HAP-1 (cell line): ENCODE data around the gene SERPINB12.

Experiments used
- DNase-seq, 2 experiments: peaks; one replicate each; pipeline ENCODE4 v3.0.0-alpha.2; 2016 to 2020; ENCODE audit warnings: low spot score in 2 of 2
- H3K27me3 ChIP-seq: fragments of 250-450 bp; sonication (Bioruptor Pico); 2 replicates; pipeline ENCODE4 v1.5.1; 2020; ENCODE audit warnings: low read depth, mild to moderate bottlenecking, moderate library complexity
- H3K36me3 ChIP-seq: fragments of 250-450 bp; sonication (Bioruptor Pico); replicated peaks from 2 replicates; pipeline ENCODE4 v1.5.1; 2020; ENCODE audit warnings: mild to moderate bottlenecking
- H3K4me1 ChIP-seq: fragments of 250-450 bp; sonication (Bioruptor Pico); 2 replicates; pipeline ENCODE4 v1.5.1; 2020; ENCODE audit warnings: mild to moderate bottlenecking
- H3K4me3 ChIP-seq: fragments of 250-450 bp; sonication (Bioruptor Pico); 2 replicates; pipeline ENCODE4 v1.5.1; 2020; ENCODE audit warnings: mild to moderate bottlenecking, moderate library complexity
- H3K9me3 ChIP-seq: fragments of 250-450 bp; sonication (Bioruptor Pico); 2 replicates; pipeline ENCODE4 v1.5.1; 2020; ENCODE audit warnings: mild to moderate bottlenecking, moderate library complexity
- in situ Hi-C: fragments of 300-500 bp; cut with MboI; formaldehyde crosslinking; loops from 3 replicates; pipeline ENCODE4 v1.14.3; 2020; ENCODE audit warnings: low sequenced_read_pairs, inconsistent platforms, mixed read lengths

Gene SERPINB12

GRCh38 chr18:63564561-63564960, 22.4 kb downstream of the SERPINB12 start:
- Histone ChIP-seq H3K9me3 (no peaks in the 10 kb centered on the region), H3K36me3 (no peaks in the 10 kb centered on the region), H3K27me3 (no peaks in the 10 kb centered on the region), H3K4me1 (no peaks in the 10 kb centered on the region), H3K4me3 (no peak overlapping the region)
- in situ Hi-C loops = no loop called here
- DNase-seq = no peak

DNA sequence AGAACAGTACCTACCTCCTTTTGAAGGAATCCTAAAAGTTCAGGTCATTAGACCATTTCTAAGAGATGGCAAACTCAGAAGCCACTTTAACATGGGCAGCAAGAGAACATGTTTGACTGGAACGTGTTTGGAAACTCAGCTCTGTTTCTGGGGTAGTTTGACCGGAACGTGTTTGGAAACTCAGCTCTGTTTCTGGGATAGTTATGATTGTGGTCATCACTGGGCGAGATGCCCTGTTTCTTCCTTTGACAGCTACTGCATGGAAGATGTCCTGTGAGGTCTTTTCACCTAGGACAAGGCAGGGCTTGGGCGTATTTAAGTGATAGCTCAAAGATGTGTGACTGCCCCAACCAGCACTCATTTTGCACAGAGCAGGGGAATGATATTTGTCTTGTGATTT, 25.1 kb downstream of the SERPINB12 start:
- Histone ChIP-seq H3K27me3 (no peaks in the 10 kb centered on the region; the same call in 1 of the 2 replicates), H3K36me3 (no peaks in the 10 kb centered on the region), H3K9me3 (no peaks in the 10 kb centered on the region), H3K4me1 (no peaks in the 10 kb centered on the region), H3K4me3 (no peak overlapping the region)
- no peak for DNase-seq
- in situ Hi-C loops = no loop called here

GRCh38 chr18:63567825-63568224, 25.7 kb downstream of the SERPINB12 start:
- no peaks in the 10 kb centered on the region for H3K36me3 ChIP-seq
- in situ Hi-C loops = no loop called here
- no peaks in the 10 kb centered on the region for H3K4me1 ChIP-seq

GRCh38 chr18:63570721-63571120, 28.6 kb downstream of the SERPINB12 start:
- Histone ChIP-seq H3K4me1 (no peaks in the 10 kb centered on the region), H3K9me3 (no peaks in the 10 kb centered on the region), H3K4me3 (no peak overlapping the region), H3K27me3 (no peaks in the 10 kb centered on the region; the same call in 1 of the 2 replicates), H3K36me3 (no peaks in the 10 kb centered on the region)
- DNase-seq = no peak
- in situ Hi-C loops = no loop called here

More at GRCh38 chr18:63567825-63568224, 25.7 kb downstream of the SERPINB12 start:
- Histone ChIP-seq H3K27me3 (no peaks in the 10 kb centered on the region; the same call in 1 of the 2 replicates), H3K4me3 (no peak overlapping the region), H3K9me3 (no peaks in the 10 kb centered on the region)
- DNase-seq = no peak

GRCh38 chr18:63575681-63576080, 33.5 kb downstream of the SERPINB12 start:
- Histone ChIP-seq H3K4me3 (no peak overlapping the region), H3K9me3 (no peaks in the 10 kb centered on the region), H3K36me3 (no peaks in the 10 kb centered on the region), H3K4me1 (no peaks in the 10 kb centered on the region), H3K27me3 (no peaks in the 10 kb centered on the region; the same call in 1 of the 2 replicates)
- in situ Hi-C loops = no loop called here
- DNase-seq = no peak

DNA sequence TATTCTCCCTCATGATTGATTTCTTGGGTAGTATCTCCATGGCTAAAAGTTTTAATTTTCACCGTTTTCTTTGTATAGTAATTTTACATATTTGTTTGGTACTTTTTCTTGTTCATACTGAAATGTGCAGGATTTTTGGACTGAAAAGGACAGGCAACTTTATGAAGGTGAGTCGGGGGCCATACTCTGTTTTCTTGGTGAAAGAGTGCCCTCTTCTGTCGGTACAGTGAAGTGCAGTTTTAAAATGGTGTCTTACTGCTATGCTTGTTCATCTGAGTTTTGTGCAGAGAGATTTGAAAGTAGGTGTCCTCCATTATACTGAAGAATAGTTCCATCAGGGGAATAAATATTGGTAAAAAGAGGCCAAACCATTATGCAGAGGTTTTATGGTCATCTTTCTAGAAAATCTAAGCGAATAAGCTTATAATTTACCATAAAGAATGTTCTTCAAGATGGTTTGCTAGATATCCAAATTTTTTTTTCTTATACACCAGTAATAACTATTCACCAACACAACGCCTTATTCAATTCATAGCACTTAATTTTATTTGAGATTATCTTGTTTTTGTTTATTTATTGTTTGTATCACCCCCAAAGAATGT, 36.3 kb downstream of the SERPINB12 start:
- H3K36me3 ChIP-seq = no peaks in the 10 kb centered on the region
- H3K4me3 ChIP-seq = no peak overlapping the region
- DNase-seq = peak; percentile 64 to 67
- in situ Hi-C loops = no loop called here
- no peaks in the 10 kb centered on the region for H3K9me3 ChIP-seq
- peaks cover 5% of the 10 kb centered on the region; the same call in 1 of the 2 replicates for H3K27me3 ChIP-seq
- no peaks in the 10 kb centered on the region for H3K4me1 ChIP-seq

- no peaks in the 10 kb centered on the region for H3K36me3 ChIP-seq
- H3K4me1 ChIP-seq = no peaks in the 10 kb centered on the region
- H3K9me3 ChIP-seq = no peaks in the 10 kb centered on the region
- H3K27me3 ChIP-seq = peaks cover 5% of the 10 kb centered on the region; the same call in 1 of the 2 replicates
- DNase-seq = no peak
- H3K4me3 ChIP-seq = no peak overlapping the region
- in situ Hi-C loops = loop anchor here (10.0 kb wide), 1 partner anchor 65 kb away; no protein-coding TSS in a partner anchor
Measured at GRCh38 chr18:63579616-63580015, 37.4 kb downstream of the SERPINB12 start.

GRCh38 chr18:63585988-63586387, 43.8 kb downstream of the SERPINB12 start:
- Histone ChIP-seq H3K9me3 (no peaks in the 10 kb centered on the region), H3K4me1 (no peaks in the 10 kb centered on the region; the same call in 1 of the 2 replicates), H3K27me3 (peaks cover 5% of the 10 kb centered on the region; the same call in 1 of the 2 replicates), H3K4me3 (no peak overlapping the region), H3K36me3 (no peaks in the 10 kb centered on the region)
- DNase-seq = no peak
- in situ Hi-C loops = loop anchor here (10.0 kb wide), 1 partner anchor 71 kb away; no protein-coding TSS in a partner anchor

DNA sequence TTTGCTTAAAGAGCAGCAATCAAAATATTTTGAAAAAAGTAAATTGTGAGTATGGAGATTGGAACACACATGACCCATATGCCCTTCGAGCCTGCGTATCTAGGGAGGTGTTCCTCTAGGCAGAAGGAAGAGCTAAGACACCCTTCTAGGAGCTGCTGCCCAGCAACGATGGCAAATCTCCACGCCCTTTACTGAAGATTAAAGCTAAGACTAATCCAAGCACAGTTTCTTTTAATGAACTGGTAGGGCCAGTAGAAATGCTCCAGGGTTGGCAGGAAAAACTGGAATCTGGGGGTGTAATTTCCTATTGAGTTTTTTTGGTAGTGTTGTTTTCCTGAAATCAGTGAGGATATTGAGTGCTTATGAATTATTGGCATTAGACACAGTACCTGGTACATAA, 44.3 kb downstream of the SERPINB12 start:
- Histone ChIP-seq H3K27me3 (peaks cover 5% of the 10 kb centered on the region; the same call in 1 of the 2 replicates), H3K4me3 (no peak overlapping the region), H3K9me3 (no peaks in the 10 kb centered on the region), H3K36me3 (no peaks in the 10 kb centered on the region), H3K4me1 (no peaks in the 10 kb centered on the region; the same call in 1 of the 2 replicates)
- no peak for DNase-seq
- in situ Hi-C loops = loop anchor here (10.0 kb wide), 1 partner anchor 72 kb away; no protein-coding TSS in a partner anchor

DNA sequence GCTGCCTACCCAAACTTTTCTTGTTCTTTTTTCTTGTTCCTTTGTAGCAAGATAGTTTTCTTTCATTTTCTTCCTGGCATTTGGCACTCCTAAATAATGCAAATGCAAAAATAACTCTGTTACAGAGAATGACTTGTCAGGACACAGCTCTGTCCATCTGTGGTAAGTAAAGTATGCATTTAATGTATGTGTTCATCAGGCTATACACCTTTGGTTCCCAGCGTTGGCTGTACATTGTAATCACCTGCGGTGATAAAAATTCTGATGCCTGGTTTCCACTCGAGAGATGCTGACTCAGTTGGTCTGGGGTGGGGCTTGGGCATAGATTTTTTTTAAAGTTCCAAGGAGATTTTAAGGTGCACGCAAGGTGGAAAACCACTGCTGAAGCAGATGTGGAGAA, 44.8 kb downstream of the SERPINB12 start, which contains the start of gene SERPINB13:
Gene SERPINB13 (plus strand): TSS at position 378 of the 400 bp plus-strand sequence. CDS start 1,325 bp downstream, outside the sequence.
- Histone ChIP-seq H3K27me3 (peaks cover 5% of the 10 kb centered on the region; the same call in 1 of the 2 replicates), H3K36me3 (no peaks in the 10 kb centered on the region), H3K4me1 (no peaks in the 10 kb centered on the region; the same call in 1 of the 2 replicates), H3K9me3 (no peaks in the 10 kb centered on the region), H3K4me3 (no peak within 1 kb of the TSS)
- in situ Hi-C loops = loop anchor here (10.0 kb wide), 1 partner anchor 72 kb away; no protein-coding TSS in a partner anchor
- no peak for DNase-seq

- Histone ChIP-seq H3K4me1 (no peaks in the 10 kb centered on the region; the same call in 1 of the 2 replicates), H3K9me3 (no peaks in the 10 kb centered on the region), H3K36me3 (no peaks in the 10 kb centered on the region), H3K27me3 (no peaks in the 10 kb centered on the region), H3K4me3 (no peak overlapping the region)
- no peak for DNase-seq
- in situ Hi-C loops = loop anchor here (10.0 kb wide), 1 partner anchor 74 kb away; no protein-coding TSS in a partner anchor
Measured at GRCh38 chr18:63588909-63589308, 46.7 kb downstream of the SERPINB12 start.

GRCh38 chr18:63590373-63590772, 48.2 kb downstream of the SERPINB12 start:
- DNase-seq = no peak
- H3K4me3 ChIP-seq = no peak overlapping the region
- no peaks in the 10 kb centered on the region; the same call in 1 of the 2 replicates for H3K4me1 ChIP-seq
- no peaks in the 10 kb centered on the region for H3K9me3 ChIP-seq
- no peaks in the 10 kb centered on the region for H3K36me3 ChIP-seq
- no peaks in the 10 kb centered on the region for H3K27me3 ChIP-seq
- in situ Hi-C loops = no loop called here

GRCh38 chr18:63590966-63591695, 49.0 kb downstream of the SERPINB12 start:
- Histone ChIP-seq H3K27me3 (no peaks in the 10 kb centered on the region), H3K4me3 (no peak overlapping the region), H3K4me1 (no peaks in the 10 kb centered on the region; the same call in 1 of the 2 replicates), H3K36me3 (no peaks in the 10 kb centered on the region), H3K9me3 (no peaks in the 10 kb centered on the region)
- no peak for DNase-seq
- in situ Hi-C loops = no loop called here

GRCh38 chr18:63591725-63592124, 49.6 kb downstream of the SERPINB12 start:
- H3K27me3 ChIP-seq = no peaks in the 10 kb centered on the region
- H3K36me3 ChIP-seq = no peaks in the 10 kb centered on the region
- H3K4me3 ChIP-seq = no peak overlapping the region
- DNase-seq = no peak
- H3K4me1 ChIP-seq = no peaks in the 10 kb centered on the region; the same call in 1 of the 2 replicates
- in situ Hi-C loops = no loop called here
- no peaks in the 10 kb centered on the region for H3K9me3 ChIP-seq
